Glutamatergic neuron (in vitro differentiated cells): ENCODE data around the gene IZUMO1. TPM values are rescaled to one million over a fixed set of nuclear protein-coding genes. Genes with fewer than 3 reads are reported as not detected.

Experiments
- DNase-seq: peaks from one replicate; pipeline ENCODE4 v3.0.0; 2022
- H3K27ac Mint-ChIP-seq: one replicate; pipeline ENCODE4 v1.8.0; 2020; ENCODE audit warnings: mild to moderate bottlenecking, mixed read lengths, inconsistent platforms; ENCODE audit not compliant: unreplicated experiment
- H3K27me3 Mint-ChIP-seq: one replicate; pipeline ENCODE4 v1.8.0; 2020; ENCODE audit warnings: mild to moderate bottlenecking, moderate library complexity, mixed read lengths, inconsistent platforms; ENCODE audit not compliant: unreplicated experiment
- H3K36me3 Mint-ChIP-seq: one replicate; pipeline ENCODE4 v1.8.0; 2020; ENCODE audit warnings: mild to moderate bottlenecking, mixed read lengths, inconsistent platforms; ENCODE audit not compliant: unreplicated experiment
- H3K4me1 Mint-ChIP-seq: one replicate; pipeline ENCODE4 v1.8.0; 2020; ENCODE audit warnings: mild to moderate bottlenecking, low read depth, mixed read lengths, inconsistent platforms; ENCODE audit not compliant: unreplicated experiment
- H3K4me3 Mint-ChIP-seq: one replicate; pipeline ENCODE4 v1.8.0; 2020; ENCODE audit warnings: mild to moderate bottlenecking, mixed read lengths, inconsistent platforms; ENCODE audit not compliant: unreplicated experiment
- H3K9me3 Mint-ChIP-seq: one replicate; pipeline ENCODE4 v1.8.0; 2020; ENCODE audit warnings: mild to moderate bottlenecking, moderate library complexity, mixed read lengths, inconsistent platforms; ENCODE audit not compliant: unreplicated experiment
- total RNA-seq: library from RNA; stranded (reverse); fragmentation: NEBNext Ultra II Directional; extraction: Animal tissue kit (Norgen Biotek cat#: 25700); gene quantifications from one replicate; pipeline ENCODE4 v1.2.1, GENCODE V29; 2021; ENCODE audit not compliant: unreplicated experiment
- TF ChIP-seq, protein P1 (sequence below): fragments of 200-600 bp; sonication (generic); IDR thresholded peaks from one replicate; pipeline ENCODE4 v1.5.0; 2021; ENCODE audit not compliant: partially characterized antibody, unreplicated experiment

Gene IZUMO1
- total RNA-seq, 1 donor from 2014 or later = not detected

DNA sequence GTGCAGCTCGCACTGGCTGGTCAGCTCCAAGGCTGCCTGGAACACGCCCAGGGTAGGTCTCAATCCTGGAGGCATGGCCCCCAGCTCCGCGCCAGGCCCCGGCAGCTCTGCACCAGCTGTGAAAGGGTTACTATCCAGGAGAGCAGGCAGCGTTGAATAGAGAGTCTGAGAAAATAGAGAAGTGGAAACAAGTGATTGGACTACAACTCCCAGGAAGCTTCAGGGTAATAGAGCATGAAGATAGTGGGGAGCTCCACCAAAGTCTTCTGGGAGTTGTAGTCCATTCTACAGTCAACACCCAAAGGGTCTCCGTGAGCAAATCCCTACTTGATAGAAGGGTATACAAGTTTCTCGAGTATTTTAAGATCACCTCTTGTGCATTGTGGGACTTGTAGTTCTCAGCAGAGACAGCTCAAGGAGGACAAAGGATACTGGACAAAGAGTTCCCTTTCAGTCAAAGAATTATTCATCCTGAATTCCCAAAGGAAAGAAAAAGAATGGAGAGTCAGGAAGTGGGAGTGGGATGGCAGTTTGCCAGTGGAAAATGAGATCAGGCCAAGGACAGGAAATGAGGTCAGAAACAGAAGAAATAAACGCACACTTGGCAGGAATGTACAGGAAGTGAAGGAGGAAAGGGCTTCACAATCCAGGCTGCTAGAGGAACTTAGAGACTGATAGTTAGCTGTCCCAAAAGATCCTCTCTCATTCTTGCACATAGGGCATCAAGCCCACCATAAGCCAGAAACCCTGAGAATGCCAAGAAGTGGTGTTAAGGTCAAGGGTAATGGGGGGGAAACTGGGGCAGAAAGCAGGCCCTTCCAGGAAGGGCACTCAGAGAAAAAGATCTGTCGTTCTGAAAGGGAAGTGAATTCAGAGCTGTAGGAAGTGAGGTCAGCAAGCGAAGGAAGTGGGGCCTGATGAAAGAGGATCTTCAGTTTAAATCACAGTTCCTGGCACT is 21.6 kb downstream of the IZUMO1 start:
- TF ChIP-seq, protein P1, sequence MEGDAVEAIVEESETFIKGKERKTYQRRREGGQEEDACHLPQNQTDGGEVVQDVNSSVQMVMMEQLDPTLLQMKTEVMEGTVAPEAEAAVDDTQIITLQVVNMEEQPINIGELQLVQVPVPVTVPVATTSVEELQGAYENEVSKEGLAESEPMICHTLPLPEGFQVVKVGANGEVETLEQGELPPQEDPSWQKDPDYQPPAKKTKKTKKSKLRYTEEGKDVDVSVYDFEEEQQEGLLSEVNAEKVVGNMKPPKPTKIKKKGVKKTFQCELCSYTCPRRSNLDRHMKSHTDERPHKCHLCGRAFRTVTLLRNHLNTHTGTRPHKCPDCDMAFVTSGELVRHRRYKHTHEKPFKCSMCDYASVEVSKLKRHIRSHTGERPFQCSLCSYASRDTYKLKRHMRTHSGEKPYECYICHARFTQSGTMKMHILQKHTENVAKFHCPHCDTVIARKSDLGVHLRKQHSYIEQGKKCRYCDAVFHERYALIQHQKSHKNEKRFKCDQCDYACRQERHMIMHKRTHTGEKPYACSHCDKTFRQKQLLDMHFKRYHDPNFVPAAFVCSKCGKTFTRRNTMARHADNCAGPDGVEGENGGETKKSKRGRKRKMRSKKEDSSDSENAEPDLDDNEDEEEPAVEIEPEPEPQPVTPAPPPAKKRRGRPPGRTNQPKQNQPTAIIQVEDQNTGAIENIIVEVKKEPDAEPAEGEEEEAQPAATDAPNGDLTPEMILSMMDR = no peak
- H3K27me3 Mint-ChIP-seq = peaks cover 5% of the 10 kb centered on the region
- DNase-seq = no peak
- peak overlapping the region; percentile 75 for H3K27ac Mint-ChIP-seq
- H3K4me1 Mint-ChIP-seq = peaks cover 5% of the 10 kb centered on the region
- peaks cover 5% of the 10 kb centered on the region for H3K36me3 Mint-ChIP-seq
- peak overlapping the region; percentile 7 for H3K4me3 Mint-ChIP-seq
- H3K9me3 Mint-ChIP-seq = peaks cover 7% of the 10 kb centered on the region

DNA sequence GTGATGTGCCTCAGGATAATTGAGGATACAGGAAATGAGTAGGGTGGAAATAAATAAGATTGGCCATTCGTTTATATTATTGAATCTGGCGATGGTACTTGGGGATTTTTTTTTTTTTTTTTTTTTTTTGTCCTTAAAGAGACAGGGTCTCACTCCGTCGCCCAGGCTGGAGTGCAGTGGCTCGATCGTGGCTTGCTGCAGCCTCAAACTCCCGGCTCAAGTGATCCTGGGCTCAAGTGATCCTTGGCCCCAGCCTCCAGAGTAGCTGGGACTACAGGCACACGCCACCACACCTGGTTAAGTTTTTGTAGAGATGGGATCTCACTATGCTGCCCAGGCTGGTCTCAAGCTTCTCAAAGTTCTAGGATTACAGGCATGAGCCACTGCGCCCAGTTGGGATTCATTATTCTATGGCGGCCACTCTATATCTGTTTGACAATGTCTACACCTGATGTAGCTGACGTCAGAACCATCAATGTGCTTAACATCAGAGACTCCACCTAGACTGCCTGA is 24.5 kb downstream of the IZUMO1 start:
- H3K27me3 Mint-ChIP-seq = peaks cover 8% of the 10 kb centered on the region
- peaks cover 5% of the 10 kb centered on the region for H3K36me3 Mint-ChIP-seq
- no peak for DNase-seq
- TF ChIP-seq, protein P1 = no peak
- H3K9me3 Mint-ChIP-seq = peaks cover 7% of the 10 kb centered on the region
- peaks cover 13% of the 10 kb centered on the region for H3K4me1 Mint-ChIP-seq
- H3K27ac Mint-ChIP-seq = no peak overlapping the region
- peak overlapping the region; percentile 52 for H3K4me3 Mint-ChIP-seq

DNA sequence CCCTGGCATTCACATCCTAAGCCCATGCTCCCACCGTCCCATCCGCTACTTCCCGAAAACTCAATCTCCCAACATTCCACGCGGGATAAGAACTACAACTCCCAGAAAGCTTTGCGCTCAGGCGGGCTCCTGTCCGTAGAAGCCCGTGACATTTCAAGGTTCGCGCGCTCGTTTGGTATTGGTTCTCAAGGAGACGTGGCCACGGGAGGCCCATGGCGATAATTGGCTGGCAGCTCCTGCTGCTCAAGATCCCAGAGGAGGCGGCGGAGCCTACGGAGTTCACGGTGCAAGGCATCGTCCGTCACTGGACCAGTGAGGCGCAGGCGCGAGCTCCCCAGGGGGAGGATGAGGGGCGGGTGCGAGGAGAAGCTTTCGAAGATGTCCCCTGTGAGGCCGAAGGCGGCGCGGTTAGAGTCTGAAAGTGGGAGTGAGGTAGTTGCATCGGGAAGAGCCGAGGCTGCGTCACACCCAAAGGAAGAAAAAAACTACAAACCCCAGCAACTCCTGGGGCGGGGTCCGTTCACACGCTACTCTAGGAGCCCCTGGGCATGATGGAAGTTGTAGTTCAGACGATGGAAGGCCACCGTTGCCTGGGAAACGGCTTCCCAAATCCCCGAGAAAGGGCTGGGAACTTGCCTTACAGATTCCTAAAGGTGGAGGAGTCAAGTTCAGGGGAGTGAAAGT is 26.0 kb downstream of the IZUMO1 start:
- H3K27me3 Mint-ChIP-seq = peaks cover 12% of the 10 kb centered on the region
- peaks cover 7% of the 10 kb centered on the region for H3K9me3 Mint-ChIP-seq
- H3K27ac Mint-ChIP-seq = peak overlapping the region; percentile 95
- peak; percentile 98 for DNase-seq
- peaks cover 16% of the 10 kb centered on the region for H3K4me1 Mint-ChIP-seq
- peak overlapping the region; percentile 97 for H3K4me3 Mint-ChIP-seq
- no peaks in the 10 kb centered on the region for H3K36me3 Mint-ChIP-seq
- TF ChIP-seq, protein P1 = no peak

DNA sequence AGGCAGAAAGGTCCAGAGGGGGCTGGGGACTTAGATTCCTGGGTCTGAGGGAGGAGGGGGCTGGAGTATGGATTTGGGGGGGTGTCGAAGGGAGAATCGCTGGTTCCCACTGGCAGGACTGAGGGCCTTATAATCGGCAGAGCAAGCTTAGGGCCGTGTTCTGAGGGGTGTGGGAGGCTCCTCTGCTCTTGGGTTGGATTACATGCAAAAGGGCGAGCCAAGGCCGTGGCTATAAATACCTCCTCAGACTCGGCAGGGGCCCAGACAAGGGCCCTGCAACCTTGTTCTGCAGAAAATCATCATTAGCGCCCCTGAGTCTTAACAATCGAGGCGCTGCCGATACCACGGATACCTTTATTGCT is 26.5 kb downstream of the IZUMO1 start:
- Mint-ChIP-seq H3K4me1 (peaks cover 16% of the 10 kb centered on the region), H3K27me3 (peaks cover 12% of the 10 kb centered on the region), H3K27ac (peak overlapping the region; percentile 95), H3K9me3 (peaks cover 5% of the 10 kb centered on the region), H3K4me3 (peak overlapping the region; percentile 97), H3K36me3 (no peaks in the 10 kb centered on the region)
- TF ChIP-seq, protein P1 = no peak
- no peak for DNase-seq
